Activated naive CD4-positive, alpha-beta T cell treated with anti-CD3 and anti-CD28 coated beads, Interleukin-2, amount 10 ng/mL, durations not matched to agents 7 days and 5 days (primary cell): ENCODE measurements around the gene AGBL2.
"Not testable (repeated sequence)": the region's sequence is repeated elsewhere in the genome, so short reads cannot be mapped to it uniquely, and the experiment has no call there.

Experiments
- CTCF ChIA-PET: fragments of 350-600 bp; sonication (Branson Sonifier 250); formaldehyde crosslinking; loops from one replicate; lab custom pipeline; 2021; ENCODE audit warnings: antibody characterized with exemption; lab: Charles Lee
- DNase-seq: peaks from one replicate; pipeline ENCODE4 v3.0.0-alpha.2; 2020
- H3K27ac Mint-ChIP-seq: one replicate; pipeline ENCODE4 v1.8.0; 2021; ENCODE audit warnings: mild to moderate bottlenecking, moderate library complexity, mixed read lengths
- H3K27me3 Mint-ChIP-seq: one replicate; pipeline ENCODE4 v1.8.0; 2021; ENCODE audit warnings: mild to moderate bottlenecking, mixed read lengths
- H3K36me3 Mint-ChIP-seq: one replicate; pipeline ENCODE4 v1.8.0; 2021; ENCODE audit warnings: mixed read lengths
- H3K4me1 Mint-ChIP-seq: one replicate; pipeline ENCODE4 v1.8.0; 2021; ENCODE audit warnings: mixed read lengths
- H3K4me3 Mint-ChIP-seq: one replicate; pipeline ENCODE4 v1.8.0; 2021; ENCODE audit warnings: mild to moderate bottlenecking, moderate library complexity, mixed read lengths
- H3K9me3 Mint-ChIP-seq: one replicate; pipeline ENCODE4 v1.8.0; 2021; ENCODE audit warnings: mixed read lengths

AGBL2 gene

GRCh38 chr11:47668665-47669064 is 46.5 kb downstream of the AGBL2 start:
- Mint-ChIP-seq H3K9me3 (no peaks in the 10 kb centered on the region), H3K36me3 (no peaks in the 10 kb centered on the region), H3K27me3 (no peaks in the 10 kb centered on the region), H3K27ac (no peak overlapping the region), H3K4me3 (no peak overlapping the region), H3K4me1 (peaks cover 8% of the 10 kb centered on the region)
- CTCF ChIA-PET = no interaction called here
- DNase-seq = no peak

DNA sequence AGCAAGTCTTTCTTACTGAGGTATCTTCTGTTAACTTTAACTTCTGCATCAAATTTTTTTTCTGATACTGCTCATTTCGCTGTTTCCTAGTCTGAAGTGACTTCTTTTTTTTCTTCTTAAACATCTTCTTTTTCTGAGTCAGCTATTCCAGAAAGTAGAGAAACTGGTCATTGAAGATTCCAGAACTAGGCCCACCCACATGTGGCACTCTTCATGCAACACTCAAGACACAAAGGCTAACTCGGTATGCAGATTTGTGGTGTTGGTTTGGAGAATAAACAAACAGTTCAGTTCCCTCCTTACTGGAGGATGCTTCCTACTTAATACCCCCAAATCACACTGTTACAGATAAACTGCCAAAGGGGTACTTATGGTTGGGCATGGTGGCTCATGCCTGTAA is 47.6 kb downstream of the AGBL2 start:
- no peaks in the 10 kb centered on the region for H3K36me3 Mint-ChIP-seq
- no peak for DNase-seq
- no peaks in the 10 kb centered on the region for H3K27me3 Mint-ChIP-seq
- H3K4me1 Mint-ChIP-seq = peaks cover 12% of the 10 kb centered on the region
- no peaks in the 10 kb centered on the region for H3K9me3 Mint-ChIP-seq
- CTCF ChIA-PET = no interaction called here
- no peak overlapping the region for H3K4me3 Mint-ChIP-seq
- H3K27ac Mint-ChIP-seq = no peak overlapping the region

DNA sequence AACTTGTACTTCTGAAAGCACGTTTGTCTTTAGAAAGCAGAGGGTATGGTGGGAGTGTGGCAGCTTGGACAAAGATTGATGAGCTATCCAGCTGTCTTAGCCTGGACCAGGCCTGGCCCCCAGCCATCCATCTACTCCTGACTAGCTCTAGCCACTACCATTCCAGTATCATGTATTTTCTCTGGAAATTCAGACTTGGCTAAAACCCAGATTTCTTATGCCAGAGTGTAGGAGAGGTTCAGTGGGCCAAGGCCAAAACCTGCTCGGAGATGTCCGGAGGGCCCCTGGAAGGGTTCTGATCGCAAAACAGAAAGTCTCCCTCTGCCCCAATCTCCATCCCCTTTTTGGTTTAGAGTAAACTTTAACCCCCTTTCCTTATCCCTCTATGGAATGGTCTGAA is 48.0 kb downstream of the AGBL2 start:
- H3K4me3 Mint-ChIP-seq = no peak overlapping the region
- no peak for DNase-seq
- H3K4me1 Mint-ChIP-seq = peaks cover 12% of the 10 kb centered on the region
- no peaks in the 10 kb centered on the region for H3K36me3 Mint-ChIP-seq
- H3K27me3 Mint-ChIP-seq = no peaks in the 10 kb centered on the region
- no peaks in the 10 kb centered on the region for H3K9me3 Mint-ChIP-seq
- no peak overlapping the region for H3K27ac Mint-ChIP-seq
- CTCF ChIA-PET = no interaction called here

DNA sequence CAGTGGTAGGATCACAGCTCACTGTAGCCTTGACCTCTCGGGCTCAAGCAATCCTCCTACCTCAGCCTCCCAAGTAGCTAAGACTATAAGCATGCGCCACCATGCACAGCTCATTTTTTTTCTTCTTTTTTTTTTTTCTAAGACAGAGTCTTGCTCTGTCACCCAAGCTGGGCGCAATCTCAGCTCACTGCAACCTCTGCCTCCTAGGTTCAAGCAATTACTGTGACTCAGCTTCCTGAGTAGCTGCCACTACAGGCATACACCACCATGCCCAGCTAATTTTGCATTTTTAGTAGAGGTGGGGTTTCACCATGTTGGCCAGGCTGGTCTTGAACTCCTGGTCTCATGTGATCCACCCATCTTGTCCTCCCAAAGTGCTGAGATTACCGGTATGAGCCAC is 50.2 kb downstream of the AGBL2 start:
- H3K27me3 Mint-ChIP-seq, H3K4me3 Mint-ChIP-seq, DNase-seq, H3K36me3 Mint-ChIP-seq, H3K27ac Mint-ChIP-seq, CTCF ChIA-PET, H3K9me3 Mint-ChIP-seq: not testable (repeated sequence)
- H3K4me1 Mint-ChIP-seq = peaks cover 12% of the 10 kb centered on the region

- Mint-ChIP-seq H3K27ac (no peak overlapping the region), H3K36me3 (no peaks in the 10 kb centered on the region), H3K27me3 (peaks cover 4% of the 10 kb centered on the region), H3K4me1 (peaks cover 7% of the 10 kb centered on the region), H3K4me3 (no peak overlapping the region), H3K9me3 (no peaks in the 10 kb centered on the region)
- no peak for DNase-seq
- CTCF ChIA-PET = no interaction called here
Observed at GRCh38 chr11:47661245-47661644, 53.9 kb downstream of the AGBL2 start.

DNA sequence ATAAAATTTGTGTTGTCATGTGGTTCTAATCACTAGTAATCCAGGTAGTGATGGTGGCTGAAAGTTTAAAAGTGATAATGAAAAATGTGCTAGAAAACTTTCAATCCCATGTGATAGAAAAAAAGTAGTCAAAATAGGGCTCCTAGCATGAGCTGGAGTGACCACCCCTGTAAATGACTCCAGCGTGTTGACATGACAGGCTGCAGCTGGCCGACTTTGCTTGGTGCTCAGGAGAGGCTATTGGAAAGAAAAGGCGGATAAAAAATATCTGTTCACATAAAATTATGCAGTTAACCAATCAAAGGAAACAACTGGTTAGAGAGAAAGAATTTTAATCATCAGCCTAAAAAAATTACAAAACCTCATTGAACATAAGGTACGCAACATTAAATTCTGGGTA is 55.9 kb downstream of the AGBL2 start:
- Mint-ChIP-seq H3K36me3 (no peaks in the 10 kb centered on the region), H3K27ac (no peak overlapping the region), H3K4me3 (no peak overlapping the region), H3K9me3 (no peaks in the 10 kb centered on the region), H3K27me3 (peaks cover 6% of the 10 kb centered on the region), H3K4me1 (peaks cover 4% of the 10 kb centered on the region)
- no peak for DNase-seq
- CTCF ChIA-PET = no interaction called here

- DNase-seq = no peak
- Mint-ChIP-seq H3K4me1 (no peaks in the 10 kb centered on the region), H3K36me3 (peaks cover 1% of the 10 kb centered on the region), H3K27me3 (peaks cover 6% of the 10 kb centered on the region), H3K4me3 (no peak overlapping the region), H3K9me3 (peaks cover 16% of the 10 kb centered on the region), H3K27ac (no peak overlapping the region)
- CTCF ChIA-PET = interaction anchor here (0.8 kb wide), 1 partner anchor 86 kb away, joined by 3 read pairs; no protein-coding TSS in a partner anchor
Observed at GRCh38 chr11:47656260-47656885, 58.8 kb downstream of the AGBL2 start.

- H3K4me3 Mint-ChIP-seq = no peak overlapping the region
- peaks cover 1% of the 10 kb centered on the region for H3K36me3 Mint-ChIP-seq
- peaks cover 9% of the 10 kb centered on the region for H3K27me3 Mint-ChIP-seq
- H3K27ac Mint-ChIP-seq = no peak overlapping the region
- H3K4me1 Mint-ChIP-seq = no peaks in the 10 kb centered on the region
- CTCF ChIA-PET = interaction anchor here (0.6 kb wide), 1 partner anchor 8 kb away, joined by 3 read pairs; no protein-coding TSS in a partner anchor
- H3K9me3 Mint-ChIP-seq = peaks cover 17% of the 10 kb centered on the region
- no peak for DNase-seq
Observed at GRCh38 chr11:47651818-47652469, 63.2 kb downstream of the AGBL2 start.

DNA sequence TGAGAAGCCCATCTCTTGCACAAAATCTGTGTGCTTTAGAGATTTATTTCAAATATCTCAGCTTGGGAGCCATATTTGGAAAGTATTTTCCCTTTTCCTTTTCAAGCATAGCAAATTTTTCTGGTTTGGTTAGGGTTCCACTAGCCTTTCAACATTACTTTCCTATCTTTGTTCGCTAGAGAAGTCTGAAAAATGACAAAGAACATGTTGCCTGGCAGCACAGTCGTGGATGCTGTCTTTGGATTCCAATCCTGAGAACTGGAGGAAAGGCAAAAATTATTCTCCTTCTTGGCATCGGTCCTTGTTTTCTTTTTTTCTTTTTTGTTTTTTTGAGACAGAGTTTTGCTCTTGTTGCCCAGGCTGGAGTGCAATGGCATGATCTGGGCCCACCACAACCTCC is 65.9 kb downstream of the AGBL2 start:
- peaks cover 1% of the 10 kb centered on the region for H3K36me3 Mint-ChIP-seq
- CTCF ChIA-PET = no interaction called here
- no peak for DNase-seq
- no peak overlapping the region for H3K27ac Mint-ChIP-seq
- H3K9me3 Mint-ChIP-seq = peaks cover 17% of the 10 kb centered on the region
- H3K4me3 Mint-ChIP-seq = no peak overlapping the region
- no peaks in the 10 kb centered on the region for H3K4me1 Mint-ChIP-seq
- H3K27me3 Mint-ChIP-seq = peaks cover 4% of the 10 kb centered on the region

GRCh38 chr11:47646019-47646418 is 69.2 kb downstream of the AGBL2 start:
- H3K27ac Mint-ChIP-seq = no peak overlapping the region
- no peak overlapping the region for H3K4me3 Mint-ChIP-seq
- H3K9me3 Mint-ChIP-seq = no peaks in the 10 kb centered on the region
- H3K36me3 Mint-ChIP-seq = peaks cover 5% of the 10 kb centered on the region
- CTCF ChIA-PET = no interaction called here
- DNase-seq = no peak
- H3K27me3 Mint-ChIP-seq = peaks cover under 1% of the 10 kb centered on the region
- H3K4me1 Mint-ChIP-seq = peaks cover 19% of the 10 kb centered on the region

- H3K4me1 Mint-ChIP-seq = peaks cover 24% of the 10 kb centered on the region
- no peak overlapping the region for H3K27ac Mint-ChIP-seq
- no peak overlapping the region for H3K4me3 Mint-ChIP-seq
- CTCF ChIA-PET = no interaction called here
- H3K9me3 Mint-ChIP-seq = no peaks in the 10 kb centered on the region
- H3K27me3 Mint-ChIP-seq = no peaks in the 10 kb centered on the region
- H3K36me3 Mint-ChIP-seq = peaks cover 6% of the 10 kb centered on the region
- DNase-seq = no peak
Observed at GRCh38 chr11:47645500-47645899, 69.7 kb downstream of the AGBL2 start.

GRCh38 chr11:47642099-47642855 is 72.9 kb downstream of the AGBL2 start, which contains the start of gene MTCH2:
Gene MTCH2, minus strand, starts transcription at chr11:47642559. Its CDS starts 94 bp downstream, at chr11:47642465.
- peak within 1 kb of the TSS; percentile 95 for H3K4me3 Mint-ChIP-seq
- CTCF ChIA-PET = interaction anchor here (0.9 to 1.4 kb wide), 2 partner anchors 72 to 74 kb away, joined by 3 to 4 read pairs; partner anchors contain the start of gene AGBL2
- peaks cover 30% of the 10 kb centered on the region for H3K4me1 Mint-ChIP-seq
- peak; percentile 97 for DNase-seq
- peaks cover 20% of the 10 kb centered on the region for H3K36me3 Mint-ChIP-seq
- no peaks in the 10 kb centered on the region for H3K27me3 Mint-ChIP-seq
- no peaks in the 10 kb centered on the region for H3K9me3 Mint-ChIP-seq
- H3K27ac Mint-ChIP-seq = peak within 1 kb of the TSS; percentile 97

- H3K4me3 Mint-ChIP-seq = peak overlapping the region; percentile 95
- no peaks in the 10 kb centered on the region for H3K27me3 Mint-ChIP-seq
- no peak for DNase-seq
- H3K36me3 Mint-ChIP-seq = peaks cover 24% of the 10 kb centered on the region
- CTCF ChIA-PET = interaction anchor here (0.9 to 1.4 kb wide), 2 partner anchors 73 to 74 kb away, joined by 3 to 4 read pairs; partner anchors contain the start of gene AGBL2
- H3K27ac Mint-ChIP-seq = peak overlapping the region; percentile 90
- H3K9me3 Mint-ChIP-seq = no peaks in the 10 kb centered on the region
- peaks cover 30% of the 10 kb centered on the region for H3K4me1 Mint-ChIP-seq
Observed at GRCh38 chr11:47641600-47642098, 73.5 kb downstream of the AGBL2 start.

DNA sequence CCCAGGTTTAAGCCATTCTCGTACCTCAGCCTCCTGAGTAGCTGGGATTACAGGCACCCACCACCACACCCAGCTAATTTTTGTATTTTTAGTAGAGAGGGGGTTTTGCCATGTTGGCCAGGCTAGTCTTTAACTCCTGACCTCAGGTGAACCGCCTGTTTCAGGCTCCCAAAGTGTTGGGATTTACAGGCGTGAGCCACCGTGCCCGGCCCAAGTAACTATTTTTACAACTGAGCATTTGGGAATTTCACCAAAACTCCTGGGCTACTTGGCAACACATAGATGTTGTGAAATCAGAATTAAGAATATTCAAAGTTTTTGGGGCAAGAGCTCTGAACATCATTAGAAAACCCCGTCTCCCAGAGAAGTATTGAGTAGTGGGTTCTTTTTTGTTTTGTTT is 74.7 kb downstream of the AGBL2 start:
- not testable (repeated sequence) for H3K9me3 Mint-ChIP-seq, DNase-seq, H3K27ac Mint-ChIP-seq, H3K27me3 Mint-ChIP-seq
- H3K4me3 Mint-ChIP-seq = peak overlapping the region; percentile 95
- CTCF ChIA-PET = interaction anchor here (1.4 kb wide), 1 partner anchor 75 kb away, joined by 4 read pairs; the partner anchor contains the start of gene AGBL2
- peaks cover 29% of the 10 kb centered on the region for H3K36me3 Mint-ChIP-seq
- peaks cover 30% of the 10 kb centered on the region for H3K4me1 Mint-ChIP-seq
